RKO (cell line): ENCODE data around the gene TAS2R4.
A peak's percentile ranks its signal among the peaks of the same experiment; 100 is the strongest.
"Not testable (repeated sequence)": the region's sequence is repeated elsewhere in the genome, so short reads cannot be mapped to it uniquely, and the experiment has no call there.

Source experiments
- DNase-seq: peaks from one replicate; pipeline ENCODE4 v3.0.0-alpha.2; 2016; ENCODE audit warnings: low spot score

The TAS2R4 gene

GRCh38 chr7:141776374-141776773, at the start of gene TAS2R4:
TSS of gene TAS2R4 (plus strand) at chr7:141776674. CDS start at chr7:141778489, 1,815 bp downstream.
- DNase-seq = no peak

- DNase-seq = no peak
These were observed 47.5 kb upstream of the TAS2R4 start for GRCh38 chr7:141729020-141729419.

GRCh38 chr7:141731476-141732149, 44.9 kb upstream of the TAS2R4 start:
- no peak for DNase-seq

- peak; percentile 63 for DNase-seq
These were observed 39.2 kb upstream of the TAS2R4 start for GRCh38 chr7:141737118-141737835.

- DNase-seq = peak; percentile 99
These were observed 38.5 kb upstream of the TAS2R4 start, which contains the start of gene SSBP1 for GRCh38 chr7:141737836-141738591. TSS of gene SSBP1 (plus strand) at chr7:141738358. CDS start at chr7:141739167, 809 bp downstream.

- DNase-seq = no peak
These were observed 37.9 kb upstream of the TAS2R4 start for GRCh38 chr7:141738592-141739013.

- no peak for DNase-seq
These were observed 37.2 kb upstream of the TAS2R4 start for GRCh38 chr7:141739250-141739649.

GRCh38 chr7:141742229-141742628, 34.2 kb upstream of the TAS2R4 start:
- no peak for DNase-seq

- DNase-seq = no peak
These were observed 32.3 kb upstream of the TAS2R4 start for GRCh38 chr7:141744131-141744530.

- no peak for DNase-seq
These were observed 28.1 kb upstream of the TAS2R4 start for GRCh38 chr7:141748396-141748795.

- DNase-seq = not testable (repeated sequence)
These were observed 24.6 kb upstream of the TAS2R4 start for GRCh38 chr7:141751904-141752303.

- DNase-seq = no peak
These were observed 23.8 kb upstream of the TAS2R4 start for GRCh38 chr7:141752634-141753033.

GRCh38 chr7:141754939-141755338, 21.5 kb upstream of the TAS2R4 start:
- peak; percentile 60 for DNase-seq

- no peak for DNase-seq
These were observed 12.7 kb upstream of the TAS2R4 start, which contains the start of gene TAS2R3 for GRCh38 chr7:141763797-141764196. TSS of gene TAS2R3 (plus strand) at chr7:141764097. CDS start at chr7:141764159, 62 bp downstream.

GRCh38 chr7:141770083-141770583, 6.3 kb upstream of the TAS2R4 start:
- not testable (repeated sequence) for DNase-seq

GRCh38 chr7:141785706-141786552, 9.5 kb downstream of the TAS2R4 start:
- DNase-seq = peak; percentile 84

- DNase-seq = no peak
These were observed 11.8 kb downstream of the TAS2R4 start for GRCh38 chr7:141788296-141788695.

- no peak for DNase-seq
These were observed 13.4 kb downstream of the TAS2R4 start, which contains the start of gene TAS2R5 for GRCh38 chr7:141789917-141790316. TSS of gene TAS2R5 (plus strand) at chr7:141790217. CDS start at chr7:141790362, 145 bp downstream.

- DNase-seq = no peak
These were observed 16.1 kb downstream of the TAS2R4 start for GRCh38 chr7:141792526-141792925.

- no peak for DNase-seq
These were observed 43.6 kb downstream of the TAS2R4 start for GRCh38 chr7:141820067-141820466.

- DNase-seq = not testable (repeated sequence)
These were observed 46.0 kb downstream of the TAS2R4 start for GRCh38 chr7:141822432-141822831.
